Measurements from ENCODE around the gene CUL3.
"Not testable (repeated sequence)": the region's sequence is repeated elsewhere in the genome, so short reads cannot be mapped to it uniquely, and the experiment has no call there.

- TF ChIP-seq EZH2phosphoT487 (IDR thresholded peaks at IDR 0.05; ENCODE audit: borderline replicate concordance, low read depth, low read length); CTCF (conservative IDR thresholded peaks at IDR 0.05; ENCODE audit: low read length): not testable (repeated sequence)
These were observed 2.1 kb downstream of the CUL3 start for GRCh38 chr2:224583033-224583432.
